Measurements from ENCODE around the gene ZC3H11A.

Gene ZC3H11A

GRCh38 chr1:203842559-203842876 lies 47.1 kb downstream of the ZC3H11A start:
- no peak for DNase-seq (ENCODE audit: low read depth)

- no peak for DNase-seq (ENCODE audit: low read depth)
These were observed 48.0 kb downstream of the ZC3H11A start for GRCh38 chr1:203843435-203843834.
